ENCODE data around the gene RPS6KB2. TPM values are rescaled to one million over a fixed set of nuclear protein-coding genes. Genes with fewer than 3 reads are reported as not detected.

The RPS6KB2 gene
- total and polyA plus RNA-seq, 10 of the 15 experiments (the other 5 are each of a cell fraction or from before 2014, with no cell fraction given) = 0.39 to 101 (median 58.4) TPM

DNA sequence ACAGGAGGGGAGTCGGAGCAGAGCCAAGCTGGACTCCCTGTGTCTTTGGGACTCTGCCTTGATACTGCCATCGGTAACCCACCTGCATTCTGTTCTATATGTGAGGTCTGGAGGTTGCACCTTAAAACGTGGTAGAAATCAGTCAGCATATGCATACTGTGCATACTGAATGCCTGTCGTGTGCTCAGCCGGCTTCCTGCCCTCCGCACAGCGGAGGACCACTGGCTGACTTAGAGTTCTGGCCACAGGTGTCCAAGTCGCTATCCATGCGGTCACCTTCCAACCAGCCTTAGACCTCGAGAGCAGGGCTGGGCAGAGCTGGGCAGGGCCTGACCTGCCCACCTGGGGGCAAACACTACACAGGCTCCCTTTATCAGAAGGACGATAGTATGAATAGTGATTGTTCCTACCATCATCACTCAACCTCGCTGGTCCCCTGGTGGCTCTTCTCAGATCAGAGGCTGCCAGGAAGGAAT, 20.6 kb upstream of the RPS6KB2 start (continued):
- TF ChIP-seq, protein P1, sequence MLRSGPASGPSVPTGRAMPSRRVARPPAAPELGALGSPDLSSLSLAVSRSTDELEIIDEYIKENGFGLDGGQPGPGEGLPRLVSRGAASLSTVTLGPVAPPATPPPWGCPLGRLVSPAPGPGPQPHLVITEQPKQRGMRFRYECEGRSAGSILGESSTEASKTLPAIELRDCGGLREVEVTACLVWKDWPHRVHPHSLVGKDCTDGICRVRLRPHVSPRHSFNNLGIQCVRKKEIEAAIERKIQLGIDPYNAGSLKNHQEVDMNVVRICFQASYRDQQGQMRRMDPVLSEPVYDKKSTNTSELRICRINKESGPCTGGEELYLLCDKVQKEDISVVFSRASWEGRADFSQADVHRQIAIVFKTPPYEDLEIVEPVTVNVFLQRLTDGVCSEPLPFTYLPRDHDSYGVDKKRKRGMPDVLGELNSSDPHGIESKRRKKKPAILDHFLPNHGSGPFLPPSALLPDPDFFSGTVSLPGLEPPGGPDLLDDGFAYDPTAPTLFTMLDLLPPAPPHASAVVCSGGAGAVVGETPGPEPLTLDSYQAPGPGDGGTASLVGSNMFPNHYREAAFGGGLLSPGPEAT (IDR thresholded peaks at IDR 0.05; ENCODE audit: low read depth) = no peak

DNA sequence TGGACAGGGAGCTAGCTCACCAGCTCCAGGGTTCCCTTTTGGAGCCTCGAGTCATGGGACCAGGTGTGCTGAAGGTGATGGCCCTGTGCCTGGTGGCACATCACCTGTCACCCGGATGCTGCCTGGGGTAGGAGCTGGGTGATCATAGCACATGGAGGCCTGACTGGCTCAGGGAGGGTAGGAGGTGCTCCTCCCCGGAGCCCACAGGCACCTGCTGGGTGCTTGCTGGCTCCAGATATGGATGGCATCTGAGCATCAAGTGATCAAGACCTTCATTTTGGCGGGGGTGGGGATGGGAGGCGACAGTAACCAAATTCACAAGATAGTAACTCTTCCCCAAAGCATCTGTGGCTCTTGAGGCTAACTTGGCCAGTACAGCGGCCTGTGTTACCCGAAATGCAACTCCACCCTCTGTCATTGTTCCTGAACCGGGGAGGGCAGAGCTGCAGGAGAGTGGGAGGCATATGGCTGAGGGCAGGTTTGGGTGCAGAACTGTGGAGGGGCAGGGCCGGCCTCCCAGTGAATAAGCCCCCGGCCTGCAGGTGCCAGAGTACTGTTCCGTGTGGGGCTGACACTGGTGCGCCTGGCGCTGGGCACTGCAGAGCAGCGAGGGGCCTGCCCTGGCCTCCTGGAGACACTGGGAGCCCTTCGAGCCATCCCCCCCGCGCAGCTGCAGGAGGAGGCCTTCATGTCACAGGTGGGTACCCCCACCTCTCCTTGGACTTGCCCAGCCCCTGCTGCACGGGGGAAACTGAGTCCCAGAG, 19.7 kb upstream of the RPS6KB2 start:
- H3K36me3 ChIP-seq (ENCODE audit: control insufficient read depth in 2 of 2, insufficient read depth in 2 of 2, low read length in 1 of 2) = no peaks in the 10 kb centered on the region
- H4K20me1 ChIP-seq (ENCODE audit: control insufficient read depth, insufficient read depth) = no peaks in the 10 kb centered on the region
- no peaks in the 10 kb centered on the region for H3K27me3 ChIP-seq (replicated peaks in 1 of 2; ENCODE audit: control insufficient read depth in 2 of 2, insufficient read depth in 2 of 2, low read length in 1 of 2)
- in situ Hi-C loops (cut with MboI) (no loop called here), intact Hi-C loops (cut with micrococcal nuclease; ENCODE audit: unreplicated experiment) (no loop called here)
- H2AFZ ChIP-seq (ENCODE audit: control insufficient read depth, low read depth, low read length) = no peak overlapping the region; the same call in 1 of the 2 replicates
- no TSS peak for BruUV-seq (replicated peaks)
- H3K4me1 ChIP-seq (ENCODE audit: control insufficient read depth, insufficient read depth, low read length) = peaks cover 61% of the 10 kb centered on the region
- ChIA-PET CTCF (interaction anchor here (0.6 to 1.9 kb wide), 6 partner anchors 9 to 61 kb away, joined by 3 to 7 read pairs (median 4); partner anchors contain the start of gene TMEM134), SMC1A (ENCODE audit: uncharacterized antibody, unreplicated experiment) (interaction anchor here (1.3 to 3.1 kb wide), 2 partner anchors 29 to 60 kb away, joined by 3 to 11 read pairs; partner anchors contain the start of genes PTPRCAP and TMEM134), RAD21 (ENCODE audit: unreplicated experiment) (interaction anchor here (0.7 to 2.6 kb wide), 4 partner anchors 29 to 77 kb away, joined by 3 to 18 read pairs (median 3); partner anchors contain the start of gene PTPRCAP), POLR2A (interaction anchor here (0.6 to 3.0 kb wide), 8 partner anchors 9 to 78 kb away, joined by 3 to 12 read pairs (median 6); partner anchors contain the start of genes PTPRCAP, RPS6KB2 and TMEM134)
- no peaks in the 10 kb centered on the region for H3K9me3 ChIP-seq (replicated peaks; ENCODE audit: control insufficient read depth, insufficient read depth, low read length)
- peak overlapping the region; percentile 84 for H3K27ac ChIP-seq (ENCODE audit: control insufficient read depth, insufficient read depth)
- no peak for TF ChIP-seq TBL1XR1 (IDR thresholded peaks at IDR 0.05; ENCODE audit: low read depth, low read length)
- TF ChIP-seq KLF5 (IDR thresholded peaks at IDR 0.05; ENCODE audit: partially characterized antibody) = no peak
- no peak for TF ChIP-seq NRF1 (conservative IDR thresholded peaks at IDR 0.05; ENCODE audit: low read depth, low read length)
- TF ChIP-seq CREM (IDR thresholded peaks at IDR 0.05; ENCODE audit: low read depth) = no peak
- TF ChIP-seq, protein P2, sequence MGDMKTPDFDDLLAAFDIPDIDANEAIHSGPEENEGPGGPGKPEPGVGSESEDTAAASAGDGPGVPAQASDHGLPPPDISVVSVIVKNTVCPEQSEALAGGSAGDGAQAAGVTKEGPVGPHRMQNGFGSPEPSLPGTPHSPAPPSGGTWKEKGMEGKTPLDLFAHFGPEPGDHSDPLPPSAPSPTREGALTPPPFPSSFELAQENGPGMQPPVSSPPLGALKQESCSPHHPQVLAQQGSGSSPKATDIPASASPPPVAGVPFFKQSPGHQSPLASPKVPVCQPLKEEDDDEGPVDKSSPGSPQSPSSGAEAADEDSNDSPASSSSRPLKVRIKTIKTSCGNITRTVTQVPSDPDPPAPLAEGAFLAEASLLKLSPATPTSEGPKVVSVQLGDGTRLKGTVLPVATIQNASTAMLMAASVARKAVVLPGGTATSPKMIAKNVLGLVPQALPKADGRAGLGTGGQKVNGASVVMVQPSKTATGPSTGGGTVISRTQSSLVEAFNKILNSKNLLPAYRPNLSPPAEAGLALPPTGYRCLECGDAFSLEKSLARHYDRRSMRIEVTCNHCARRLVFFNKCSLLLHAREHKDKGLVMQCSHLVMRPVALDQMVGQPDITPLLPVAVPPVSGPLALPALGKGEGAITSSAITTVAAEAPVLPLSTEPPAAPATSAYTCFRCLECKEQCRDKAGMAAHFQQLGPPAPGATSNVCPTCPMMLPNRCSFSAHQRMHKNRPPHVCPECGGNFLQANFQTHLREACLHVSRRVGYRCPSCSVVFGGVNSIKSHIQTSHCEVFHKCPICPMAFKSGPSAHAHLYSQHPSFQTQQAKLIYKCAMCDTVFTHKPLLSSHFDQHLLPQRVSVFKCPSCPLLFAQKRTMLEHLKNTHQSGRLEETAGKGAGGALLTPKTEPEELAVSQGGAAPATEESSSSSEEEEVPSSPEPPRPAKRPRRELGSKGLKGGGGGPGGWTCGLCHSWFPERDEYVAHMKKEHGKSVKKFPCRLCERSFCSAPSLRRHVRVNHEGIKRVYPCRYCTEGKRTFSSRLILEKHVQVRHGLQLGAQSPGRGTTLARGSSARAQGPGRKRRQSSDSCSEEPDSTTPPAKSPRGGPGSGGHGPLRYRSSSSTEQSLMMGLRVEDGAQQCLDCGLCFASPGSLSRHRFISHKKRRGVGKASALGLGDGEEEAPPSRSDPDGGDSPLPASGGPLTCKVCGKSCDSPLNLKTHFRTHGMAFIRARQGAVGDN (IDR thresholded peaks at IDR 0.05) = no peak
- TF ChIP-seq SUZ12 (IDR thresholded peaks at IDR 0.05; ENCODE audit: unreplicated experiment) = no peak
- WGBS (ENCODE audit: insufficient coverage, insufficient replicate concordance, low lambda C conversion rate, missing lambda C conversion rate) = 19% methylated on average over 18 of the region's 18 CpGs
- H3K79me2 ChIP-seq (ENCODE audit: control insufficient read depth, insufficient read depth, low read length) = peaks cover 24% of the 10 kb centered on the region
- ATAC-seq (peak; percentile 1; the same call in 1 of the 3 replicates), DNase-seq (ENCODE audit: low read depth, low spot score) (no peak), FAIRE-seq (peak; percentile 31)
- H3K4me2 ChIP-seq (ENCODE audit: control insufficient read depth, insufficient read depth) = peak overlapping the region; percentile 93
- peak overlapping the region; percentile 77; the same call in 1 of the 2 replicates for H3K9ac ChIP-seq (ENCODE audit: control insufficient read depth, insufficient read depth, low read length)
- H3K4me3 ChIP-seq = peak overlapping the region; percentile 48; the same call in 1 of the 2 replicates
